Uterus (tissue), 2 donors: ENCODE results near the gene RPS6KL1.

Experiments used
- CTCF ChIP-seq, 4 experiments: fragments of 200-600 bp in 2 of 4; fragments of 450-650 bp in 2 of 4; sonication (generic) in 2 of 4; IDR thresholded peaks; one replicate each; pipeline ENCODE4 v1.5.1; 2016 to 2019; ENCODE audit warnings: antibody characterized with exemption in 4 of 4, mild to moderate bottlenecking in 2 of 4, moderate library complexity in 1 of 4
- POLR2A ChIP-seq, 2 donors: fragments of 450-650 bp; IDR thresholded peaks; one replicate each; pipeline ENCODE4 v1.6.1; 2016; ENCODE audit warnings: antibody characterized with exemption in 2 of 2, mild to moderate bottlenecking in 1 of 2, moderate library complexity in 1 of 2

GRCh38 chr14:74881431-74882102 lies 41.5 kb downstream of the RPS6KL1 start, which contains the start of gene DLST:
- TF ChIP-seq CTCF (IDR thresholded peaks at IDR 0.05) (peak in 1 of 4 experiments; percentile 30), POLR2A (IDR thresholded peaks at IDR 0.05) (peak; percentile 52 to 87)
